PC-3 (cell line): ENCODE data around the gene ZFHX3.

Experiments used
- CTCF ChIP-seq: fragments of 300-600 bp; sonication (generic); conservative IDR thresholded peaks from 2 replicates; pipeline ENCODE4 v1.5.1; 2017; ENCODE audit warnings: antibody characterized with exemption, low read depth, mild to moderate bottlenecking, low read length
- EZH2 ChIP-seq: fragments of 300-600 bp; sonication (generic); IDR thresholded peaks from one replicate; pipeline ENCODE4 v1.6.1; 2017; ENCODE audit warnings: antibody characterized with exemption, mild to moderate bottlenecking, low read length; ENCODE audit not compliant: unreplicated experiment
- EZH2phosphoT487 ChIP-seq: fragments of 300-600 bp; sonication (generic); IDR thresholded peaks from 2 replicates; pipeline ENCODE4 v1.6.1; 2018; ENCODE audit warnings: mild to moderate bottlenecking, antibody characterized with exemption, low read length, borderline replicate concordance

DNA sequence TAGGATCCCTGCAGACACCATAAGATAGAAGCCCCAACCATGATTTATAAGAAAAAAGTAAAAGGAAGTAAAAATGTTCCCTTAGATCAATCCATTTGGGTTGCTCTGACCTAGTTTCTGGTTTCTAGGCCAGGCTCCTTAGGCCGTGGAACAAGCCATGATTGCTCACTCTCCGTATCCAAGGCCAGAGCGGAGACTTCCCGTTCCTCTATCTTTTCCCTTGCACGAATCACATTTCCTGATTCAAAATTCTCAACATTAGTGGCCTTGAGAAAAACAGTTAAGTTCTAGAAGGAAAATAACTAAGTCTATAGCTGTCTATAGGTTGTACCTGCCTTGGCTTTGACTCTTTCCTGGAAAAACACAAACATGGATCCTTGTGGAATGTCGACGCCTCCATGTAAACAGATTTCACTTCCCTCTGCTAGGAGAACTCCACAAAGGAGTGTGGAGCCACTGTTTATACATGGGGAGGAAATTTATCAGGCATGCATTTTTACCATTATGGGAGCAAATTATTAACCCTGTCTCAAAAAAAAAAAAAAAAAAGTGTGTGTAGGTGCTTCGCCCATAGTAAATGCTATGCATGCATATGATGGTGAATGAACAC lies 149.6 kb downstream of the ZFHX3 start:
- no peak for TF ChIP-seq CTCF
- TF ChIP-seq EZH2phosphoT487, result no peak
- no peak for TF ChIP-seq EZH2
